HK-2 (cell line): ENCODE data around the gene CEP41.
"Not testable (repeated sequence)": the region's sequence is repeated elsewhere in the genome, so short reads cannot be mapped to it uniquely, and the experiment has no call there.

ENCODE experiments used
- DNase-seq: peaks from one replicate; pipeline ENCODE4 v3.0.0-alpha.2; 2018; ENCODE audit not compliant: unreplicated experiment

CEP41 gene

DNA sequence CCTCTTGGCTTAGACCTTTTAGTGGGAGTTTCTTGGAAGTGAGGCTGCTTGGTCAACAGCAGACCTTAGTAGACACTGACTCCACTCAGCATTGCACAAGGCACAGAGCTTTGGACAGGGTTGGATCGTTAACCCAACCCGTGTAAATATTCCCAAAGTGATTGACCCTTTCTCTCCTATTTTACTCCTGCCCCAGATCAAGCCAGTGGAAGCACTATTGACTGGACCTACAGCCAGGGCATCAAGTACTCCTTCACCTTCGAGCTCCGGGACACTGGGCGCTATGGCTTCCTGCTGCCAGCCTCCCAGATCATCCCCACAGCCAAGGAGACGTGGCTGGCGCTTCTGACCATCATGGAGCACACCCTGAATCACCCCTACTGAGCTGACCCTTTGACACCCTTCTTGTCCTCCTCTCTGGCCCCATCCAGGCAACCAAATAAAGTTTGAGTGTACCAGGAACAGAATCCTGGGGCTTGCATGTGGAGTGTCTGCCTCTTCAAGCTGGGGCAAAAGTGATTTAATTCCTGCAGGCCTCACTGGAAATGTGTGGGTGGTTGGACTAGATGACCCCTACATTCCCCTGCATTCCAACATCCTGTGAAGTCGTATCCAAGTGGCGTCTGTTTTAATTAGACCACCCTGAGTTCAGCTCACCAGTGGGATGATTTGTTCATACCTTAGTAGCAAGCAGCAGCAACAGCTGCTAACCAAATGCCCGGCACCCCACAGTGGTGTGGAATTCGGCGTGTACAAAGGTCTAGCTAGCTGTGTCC is 53.0 kb downstream of the CEP41 start:
- DNase-seq, result no peak

DNA sequence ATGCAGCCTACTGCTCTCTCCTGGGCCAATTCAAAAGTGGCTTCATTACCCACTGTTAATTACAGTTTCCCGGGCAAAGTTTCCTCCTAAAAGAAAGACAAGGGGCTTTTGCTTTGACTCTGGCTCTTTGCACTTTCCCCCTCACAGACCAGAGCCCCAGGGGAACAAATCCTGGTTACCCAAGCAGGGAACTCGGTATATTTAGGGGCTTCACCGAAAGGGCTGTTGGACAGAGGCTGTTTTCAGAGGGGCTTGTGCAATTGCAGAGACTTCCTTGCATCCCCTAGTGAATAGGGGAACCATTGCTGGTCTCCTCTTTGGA is 53.5 kb downstream of the CEP41 start:
- no peak for DNase-seq

DNA sequence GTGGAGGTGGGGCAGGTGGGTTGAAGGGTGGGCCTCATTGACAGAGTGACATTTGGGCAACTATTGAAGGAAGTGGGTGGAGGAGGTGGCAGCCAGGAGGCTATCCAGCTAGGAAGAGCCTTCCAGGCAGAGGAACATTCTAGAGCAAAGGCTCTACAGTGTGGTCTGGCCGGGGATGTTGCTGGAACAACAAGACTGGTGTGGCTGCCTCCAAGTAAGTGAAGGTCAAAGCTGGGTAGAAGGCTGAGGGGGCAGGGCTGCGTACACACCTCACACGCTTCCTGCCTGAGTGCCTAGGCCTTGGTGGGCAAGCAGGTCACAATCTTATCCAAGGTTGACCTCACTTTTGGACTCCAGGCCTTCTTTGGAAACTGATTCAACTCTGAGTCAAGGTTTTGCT is 53.9 kb downstream of the CEP41 start:
- no peak for DNase-seq

DNA sequence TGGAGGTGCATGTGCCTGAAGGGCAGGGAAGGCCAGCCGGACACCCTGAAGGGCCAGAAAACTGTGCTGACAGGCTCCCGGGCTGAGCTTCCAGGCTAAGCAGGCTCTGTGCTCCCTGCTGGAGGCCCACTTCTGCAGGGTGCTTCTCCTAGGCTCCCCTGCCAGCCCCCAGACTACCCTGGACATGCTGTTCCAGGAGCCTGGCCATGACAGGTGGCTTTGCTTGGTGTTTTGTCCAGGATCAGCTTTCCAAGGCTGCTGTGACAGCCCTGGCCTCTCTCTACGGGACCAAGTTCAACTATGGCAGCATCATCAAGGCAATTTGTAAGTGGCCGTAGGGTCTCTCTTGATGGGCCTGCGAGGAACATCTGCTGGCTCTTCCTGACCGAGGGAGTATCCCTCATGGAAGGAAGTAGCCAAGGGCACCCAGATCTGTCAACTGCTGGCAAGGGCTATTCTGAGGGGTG is 55.2 kb downstream of the CEP41 start:
- DNase-seq, result no peak

DNA sequence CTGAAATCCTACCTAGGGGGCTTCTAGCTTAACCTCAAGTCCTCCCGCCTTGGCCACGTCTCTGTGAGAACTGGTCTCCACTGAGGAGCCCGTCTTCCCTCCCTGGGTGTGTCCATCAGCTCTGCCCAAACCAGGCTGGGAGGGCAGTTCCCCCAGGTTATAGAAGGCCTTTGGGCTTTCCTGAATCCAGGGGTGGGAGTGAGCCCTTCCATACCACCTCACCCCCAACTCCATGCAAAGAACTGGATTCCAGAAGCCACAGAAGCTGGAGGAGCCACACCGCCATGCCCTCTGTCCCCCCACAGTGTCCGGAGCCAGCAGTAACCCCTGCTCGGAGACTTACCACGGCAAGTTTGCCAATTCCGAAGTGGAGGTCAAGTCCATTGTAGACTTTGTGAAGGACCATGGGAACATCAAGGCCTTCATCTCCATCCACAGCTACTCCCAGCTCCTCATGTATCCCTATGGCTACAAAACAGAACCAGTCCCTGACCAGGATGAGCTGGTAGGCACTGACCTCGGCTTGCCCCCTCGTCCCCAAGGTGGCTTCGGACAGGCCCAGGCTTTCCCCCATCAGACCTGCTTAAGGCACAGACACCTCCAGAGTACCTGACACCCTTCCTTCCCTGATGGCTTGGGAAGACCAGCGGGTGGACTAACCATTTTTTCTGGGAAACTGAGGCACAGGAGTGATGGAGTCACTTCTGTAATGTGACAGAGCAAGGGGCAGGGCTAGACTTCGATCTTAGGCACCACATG is 55.8 kb downstream of the CEP41 start:
- no peak for DNase-seq

DNA sequence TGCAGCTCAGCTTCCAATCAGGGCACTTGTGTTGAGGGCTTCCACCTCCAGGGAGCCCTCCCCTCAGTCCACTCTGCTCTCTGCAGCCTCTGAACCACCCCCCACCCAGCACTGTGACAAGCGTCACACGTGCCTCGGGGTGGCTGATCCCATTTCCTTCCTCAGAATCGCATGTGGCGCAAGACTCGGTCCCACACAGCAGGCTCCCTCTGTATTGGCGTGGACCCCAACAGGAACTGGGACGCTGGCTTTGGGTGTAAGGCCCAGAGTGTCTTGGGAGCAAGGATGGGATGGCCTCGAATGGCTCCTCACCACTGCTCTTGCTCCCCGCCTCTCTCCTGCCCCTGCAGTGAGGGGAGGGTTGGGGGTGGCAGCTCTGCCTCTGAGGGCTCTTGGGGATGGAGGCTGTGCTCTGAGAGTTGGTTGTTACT is 56.4 kb downstream of the CEP41 start:
- DNase-seq, result no peak

DNA sequence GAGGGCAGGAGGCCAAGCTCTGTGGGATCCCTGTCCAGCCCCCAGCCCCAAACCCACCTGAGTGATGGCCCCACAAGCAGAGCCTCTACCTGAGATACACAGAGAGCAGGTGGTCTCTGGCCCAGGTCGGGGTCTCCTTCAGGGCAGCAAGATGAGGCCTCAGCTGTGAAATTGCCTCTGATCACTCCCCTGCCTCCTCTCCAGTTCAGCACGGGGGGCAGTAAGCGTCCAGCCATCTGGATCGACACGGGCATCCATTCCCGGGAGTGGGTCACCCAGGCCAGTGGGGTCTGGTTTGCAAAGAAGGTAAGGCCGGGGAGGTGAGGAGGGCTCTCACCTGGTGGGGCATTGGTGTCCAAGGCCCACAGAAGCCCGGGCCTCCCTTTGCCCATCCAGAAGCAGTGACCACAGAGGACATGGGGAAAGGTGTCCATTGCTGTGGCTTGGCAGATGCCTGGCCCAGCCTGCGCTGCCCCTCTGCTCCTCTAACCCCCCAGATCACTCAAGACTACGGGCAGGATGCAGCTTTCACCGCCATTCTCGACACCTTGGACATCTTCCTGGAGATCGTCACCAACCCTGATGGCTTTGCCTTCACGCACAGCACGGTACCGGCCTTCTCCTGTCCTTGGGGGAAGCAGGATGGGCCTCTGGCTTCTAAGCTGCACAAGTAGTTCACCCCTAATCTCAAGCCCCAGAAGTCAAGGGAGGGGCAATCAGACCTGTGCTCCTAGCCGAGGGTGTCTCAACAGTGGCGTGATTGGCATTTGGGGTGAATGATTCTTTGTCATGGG is 57.4 kb downstream of the CEP41 start:
- DNase-seq, result no peak

DNA sequence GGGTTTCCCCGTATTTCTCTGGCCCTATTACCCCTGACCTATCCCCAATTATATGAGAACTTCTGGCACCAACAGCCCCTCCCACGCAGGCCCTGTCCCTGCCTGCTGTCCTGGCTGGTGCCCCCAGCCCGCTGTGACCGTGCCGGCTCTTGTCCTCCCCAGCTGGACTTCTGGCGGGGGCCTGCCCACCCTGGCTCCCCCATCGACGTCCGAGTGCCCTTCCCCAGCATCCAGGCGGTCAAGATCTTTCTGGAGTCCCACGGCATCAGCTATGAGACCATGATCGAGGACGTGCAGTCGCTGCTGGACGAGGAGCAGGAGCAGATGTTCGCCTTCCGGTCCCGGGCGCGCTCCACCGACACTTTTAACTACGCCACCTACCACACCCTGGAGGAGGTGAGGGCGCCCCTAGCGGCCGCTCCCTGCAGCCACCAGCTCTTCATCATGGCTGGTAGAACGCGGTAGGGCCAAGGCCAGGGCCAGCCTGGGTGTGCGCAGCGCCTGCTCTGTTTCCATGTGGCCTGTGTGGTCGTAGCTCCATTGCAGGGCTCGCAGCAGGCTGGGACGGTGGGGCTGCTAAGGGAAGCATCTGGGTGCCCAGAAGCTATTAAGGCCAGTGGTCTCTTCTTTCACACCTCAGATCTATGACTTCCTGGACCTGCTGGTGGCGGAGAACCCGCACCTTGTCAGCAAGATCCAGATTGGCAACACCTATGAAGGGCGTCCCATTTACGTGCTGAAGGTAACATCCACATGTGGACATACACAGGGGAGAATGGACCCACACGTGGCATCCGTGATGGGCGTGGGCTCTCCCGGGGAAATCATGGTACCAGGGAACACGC is 59.1 kb downstream of the CEP41 start:
- no peak for DNase-seq

DNA sequence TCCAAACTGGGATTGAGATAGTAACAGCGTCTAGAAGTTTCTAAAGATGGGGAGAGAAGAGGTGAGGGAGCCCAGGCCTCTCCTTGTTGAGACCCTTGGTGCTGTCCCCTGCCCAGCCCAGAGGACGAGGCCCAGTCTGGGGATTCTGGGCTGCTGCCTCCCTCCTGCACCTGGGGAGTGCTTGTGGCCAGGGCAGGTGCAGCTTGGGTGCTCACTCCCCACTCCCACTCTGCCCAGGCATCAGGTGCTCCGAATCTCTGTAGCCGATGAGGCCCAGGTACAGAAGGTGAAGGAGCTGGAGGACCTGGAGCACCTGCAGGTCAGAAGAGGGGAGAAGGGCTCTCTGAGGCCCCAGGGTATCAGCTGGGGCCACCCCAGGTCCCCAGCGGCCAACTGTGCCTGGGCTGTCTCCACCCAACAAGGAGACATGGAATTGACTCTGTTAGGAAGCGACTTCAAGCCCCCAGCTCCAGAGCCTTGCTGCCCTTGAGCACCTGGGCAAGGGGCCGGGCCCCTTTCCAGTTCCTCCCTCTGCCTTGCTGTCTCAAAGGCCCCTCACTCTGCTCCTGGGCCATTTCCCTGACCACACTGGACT is 59.9 kb downstream of the CEP41 start:
- DNase-seq, result no peak

DNA sequence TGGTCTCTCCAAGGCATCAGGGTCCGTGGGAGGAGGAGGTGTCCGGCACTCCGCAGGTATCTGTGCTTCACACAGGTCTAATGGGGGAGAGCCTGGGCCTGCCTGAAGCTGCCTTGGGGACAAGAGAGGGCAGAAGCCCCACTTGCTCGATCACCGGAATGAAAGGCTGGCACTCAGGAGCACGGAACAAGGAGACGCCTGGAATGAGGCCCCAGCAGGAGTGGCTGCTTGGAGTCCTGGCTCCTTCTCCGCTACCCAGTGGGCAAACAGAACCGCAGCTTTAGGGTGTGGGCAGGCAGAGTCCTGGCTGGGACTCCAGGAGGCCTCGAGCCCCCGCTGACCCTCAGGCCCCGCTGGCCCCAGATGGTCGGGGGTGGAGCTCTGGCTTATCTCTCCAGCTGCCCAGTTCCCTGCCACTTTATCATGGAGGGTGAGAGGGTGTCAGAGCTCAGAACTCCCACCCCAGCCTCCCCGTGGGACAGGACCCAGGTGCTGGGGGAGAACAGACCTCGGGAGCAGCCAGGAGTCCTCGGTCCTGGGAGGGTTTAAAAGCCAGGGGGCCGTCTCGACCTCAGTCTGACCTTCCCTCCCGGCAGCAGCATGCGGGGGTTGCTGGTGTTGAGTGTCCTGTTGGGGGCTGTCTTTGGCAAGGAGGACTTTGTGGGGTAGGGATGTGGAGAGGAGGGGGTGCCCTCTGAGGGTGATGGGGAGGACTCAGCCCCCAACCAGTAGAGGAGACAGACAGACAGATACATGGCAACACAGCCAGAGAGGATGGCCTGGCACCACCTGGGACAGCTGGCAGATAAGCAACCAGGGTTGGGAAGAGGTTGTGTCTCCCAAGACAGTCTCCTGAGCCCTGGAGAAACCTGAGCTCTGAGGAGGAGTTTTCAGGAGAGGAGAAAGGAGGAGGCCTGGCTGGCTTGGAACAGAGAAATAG is 60.6 kb downstream of the CEP41 start, which contains the start of gene CPA1:
Gene CPA1, plus strand, starts transcription at position 574 of the 940 bp plus-strand sequence. Its CDS starts 27 bp downstream, at position 601.
- no peak for DNase-seq

DNA sequence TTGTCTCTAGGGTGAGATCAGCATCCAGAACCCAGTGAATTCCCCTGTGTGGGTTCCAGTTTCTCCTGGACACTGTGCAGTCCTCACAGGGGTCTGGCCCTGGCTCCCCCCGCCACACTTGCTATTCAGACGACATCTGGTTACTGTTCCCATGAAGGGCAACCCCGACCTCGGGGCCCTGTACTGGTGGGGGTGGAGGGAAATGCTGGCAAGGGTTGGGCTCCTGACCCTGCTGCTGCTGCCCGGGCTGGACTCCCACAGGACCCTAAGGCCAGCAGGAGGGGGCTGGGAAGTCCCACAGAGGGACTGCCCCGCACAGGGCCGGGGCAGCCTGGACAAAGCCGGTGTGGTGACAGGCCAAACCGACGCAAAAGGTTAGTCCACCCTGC is 61.3 kb downstream of the CEP41 start:
- no peak for DNase-seq

DNA sequence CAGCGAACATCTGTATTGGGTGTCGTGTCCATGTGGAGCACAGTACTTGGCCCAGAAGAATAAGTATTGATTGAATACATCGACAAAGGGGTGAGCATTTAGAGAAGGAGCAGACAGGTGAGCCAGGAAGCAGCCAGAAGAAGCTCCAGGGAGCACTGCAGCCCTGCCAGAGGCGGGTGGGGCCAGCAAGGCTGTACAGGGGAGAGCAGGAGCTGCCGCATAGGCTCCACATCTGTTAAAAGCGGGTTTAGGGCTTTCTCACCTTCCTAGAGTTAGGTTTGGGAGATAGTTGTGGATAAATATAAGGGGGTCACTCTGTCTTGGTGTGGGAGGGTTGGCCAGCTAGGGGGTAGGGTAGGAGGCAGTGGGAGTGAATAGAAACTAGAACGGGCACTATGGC is 61.8 kb downstream of the CEP41 start:
- DNase-seq, result no peak

DNA sequence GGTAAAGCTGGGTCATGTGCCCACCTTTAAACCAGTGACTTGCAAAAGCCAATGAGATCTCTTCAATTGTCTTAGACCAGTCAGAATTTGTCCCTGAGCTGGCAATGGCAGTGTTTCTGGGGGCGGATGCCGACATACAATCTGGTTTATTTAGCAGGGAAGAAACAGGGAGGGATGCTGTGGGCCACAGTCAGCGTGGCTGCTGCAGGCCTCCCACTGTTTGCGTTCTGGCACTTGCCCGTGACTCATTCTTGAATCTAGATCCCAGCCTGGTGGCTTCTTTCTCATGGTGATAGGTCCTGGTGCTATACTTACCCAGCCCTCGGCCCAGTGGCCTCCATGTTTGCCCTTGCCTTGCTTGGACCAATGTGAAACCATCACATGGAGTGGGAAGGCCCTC is 63.6 kb downstream of the CEP41 start:
- DNase-seq, result no peak

DNA sequence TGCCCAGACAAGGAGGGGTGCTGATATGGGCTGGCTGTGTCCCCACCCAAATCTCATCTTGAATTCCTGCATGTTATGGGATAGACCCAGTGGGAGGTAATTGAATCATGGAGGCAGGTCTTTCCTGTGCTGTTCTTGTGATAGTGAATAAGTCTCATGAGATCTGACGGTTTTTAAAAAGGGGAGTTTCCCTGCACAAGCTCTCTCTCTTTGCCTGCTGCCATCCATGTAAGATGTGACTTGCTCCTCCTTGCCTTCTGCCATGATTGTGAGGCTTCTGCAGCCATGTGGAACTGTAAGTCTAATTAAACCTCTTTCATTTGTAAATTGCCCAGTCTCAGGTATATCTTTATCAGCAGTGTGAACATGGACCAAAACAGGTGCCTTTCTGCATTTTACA is 64.4 kb downstream of the CEP41 start:
- not testable (repeated sequence) for DNase-seq

DNA sequence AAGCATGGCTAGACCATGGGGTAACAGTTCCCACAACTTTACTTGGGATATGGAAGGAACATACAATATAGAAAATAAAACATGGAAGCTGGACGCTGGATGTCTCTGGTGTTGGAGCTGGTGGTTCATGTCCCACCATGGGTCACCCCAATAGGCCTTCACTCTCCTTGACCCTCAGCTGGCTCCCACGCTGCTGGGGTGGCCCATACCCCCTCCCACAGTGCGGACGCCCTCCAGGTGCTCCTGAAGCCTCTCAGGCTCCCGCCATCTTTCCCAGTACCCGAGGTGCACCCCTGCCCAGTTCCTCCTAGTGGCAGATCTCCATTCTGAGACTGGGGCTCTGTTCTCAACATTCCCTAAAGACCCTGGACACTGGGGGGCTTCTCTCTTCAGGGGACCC is 66.3 kb downstream of the CEP41 start:
- DNase-seq, result no peak

DNA sequence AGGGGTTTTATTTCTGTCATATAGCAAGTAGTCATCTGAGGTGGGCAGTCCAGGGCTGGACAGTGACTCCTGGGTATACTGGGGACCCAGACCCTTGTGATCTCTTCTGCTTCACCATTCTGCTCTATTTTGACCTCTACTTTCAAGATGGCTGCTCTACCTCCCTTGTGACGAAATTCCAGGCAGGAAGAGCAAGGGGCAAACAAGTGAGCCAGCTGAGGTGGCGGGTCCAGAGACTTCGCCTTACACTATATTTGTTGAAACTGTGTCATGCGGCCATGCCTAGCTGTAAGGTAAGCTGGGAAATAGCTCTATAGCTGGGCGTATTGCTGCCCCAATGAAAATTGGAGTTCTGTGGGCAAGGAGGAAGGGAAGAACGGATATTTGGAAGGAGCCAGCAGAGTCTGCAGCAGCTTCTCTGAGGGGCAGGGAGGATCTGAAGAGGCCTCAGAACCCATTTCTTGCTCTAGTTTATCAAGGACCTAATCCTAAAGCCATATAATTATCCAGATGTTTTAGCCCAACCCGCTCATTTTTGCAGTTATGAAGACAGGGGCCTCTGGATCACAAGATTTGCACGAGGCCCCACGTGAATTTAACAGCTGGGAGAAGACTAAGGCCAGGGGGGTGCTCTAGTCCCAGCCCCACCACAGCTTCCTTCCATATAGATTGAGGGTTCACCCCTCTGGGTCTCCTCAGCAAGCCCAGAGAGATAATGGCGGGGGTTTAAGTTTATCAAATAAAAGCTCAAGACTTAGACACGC is 68.2 kb downstream of the CEP41 start:
- DNase-seq, result no peak

DNA sequence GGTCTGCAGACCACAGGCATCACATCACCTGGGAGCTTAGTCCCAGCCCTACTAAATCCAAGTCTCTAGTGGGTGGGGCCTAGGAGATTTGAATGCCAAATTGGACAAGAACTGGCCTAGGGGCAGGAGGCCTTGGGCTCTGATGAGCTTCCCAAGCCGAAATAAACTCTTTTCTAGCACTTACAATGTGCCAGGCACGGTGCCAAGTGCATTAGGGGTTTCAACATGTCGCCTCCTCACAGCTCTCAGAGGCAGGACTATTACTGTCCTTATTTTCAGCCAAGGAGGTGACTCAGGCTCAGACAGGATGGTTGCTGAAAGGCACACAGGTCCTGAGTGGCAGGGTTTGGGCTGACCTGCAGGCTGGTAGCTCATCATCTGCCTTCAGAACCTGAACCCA is 69.8 kb downstream of the CEP41 start:
- DNase-seq, result no peak

DNA sequence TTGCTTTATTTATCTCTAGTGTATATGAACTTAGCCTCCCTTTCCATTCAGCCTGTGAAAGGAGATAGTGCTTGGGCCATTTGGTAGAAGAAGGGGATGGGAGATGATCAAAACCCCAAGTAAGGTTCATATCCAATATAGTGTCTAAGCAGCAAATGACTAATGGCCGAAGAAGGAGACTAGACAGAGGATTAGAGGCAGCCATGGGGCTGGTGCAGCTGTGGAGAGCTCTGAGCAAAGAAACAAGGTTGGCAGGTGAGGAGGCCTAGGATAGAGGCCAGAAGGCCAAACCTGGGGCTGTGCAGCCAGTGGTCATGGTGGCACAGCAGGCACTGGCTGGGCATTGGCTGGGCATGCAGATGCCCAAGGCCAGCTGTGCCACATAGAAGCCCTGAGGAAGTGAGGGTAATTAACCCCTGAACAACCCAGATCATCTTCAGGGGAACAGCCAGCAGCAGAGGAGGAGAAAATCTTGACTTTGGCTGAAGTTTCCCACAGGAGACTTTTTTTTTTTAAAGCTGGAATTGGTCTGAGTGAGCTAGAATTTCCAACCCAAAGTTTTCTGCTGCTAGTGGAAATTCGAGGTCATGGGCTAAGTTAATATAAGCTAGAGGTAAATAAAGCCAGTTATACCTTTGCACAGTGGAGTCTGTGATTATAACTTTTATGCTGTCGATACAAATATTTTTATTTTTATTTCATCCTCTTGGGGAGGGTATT is 70.8 kb downstream of the CEP41 start:
- no peak for DNase-seq
